PFSK-1 (cell line): ENCODE measurements around the gene MGA.

Source experiments
- FOXP2 ChIP-seq: optimal IDR thresholded peaks from 2 replicates; pipeline ENCODE3; 2011; ENCODE audit warnings: borderline replicate concordance, control low read depth, inconsistent platforms; ENCODE audit not compliant: insufficient read depth; ENCODE audit errors: extremely low read length, extremely low read depth
- POLR2AphosphoS5 ChIP-seq: IDR thresholded peaks from 2 replicates; pipeline ENCODE4 v1.6.1; 2012; ENCODE audit warnings: low read depth, mild to moderate bottlenecking, control low read depth, low read length, moderate library complexity
- REST ChIP-seq, 2 experiments: IDR thresholded peaks; 2 replicates each; pipeline versions ENCODE4 v1.6.1 to v1.8.0; 2011 to 2012; ENCODE audit warnings: low read depth in 2 of 2, low read length in 2 of 2, control low read depth in 1 of 2, inconsistent platforms in 1 of 2, mild to moderate bottlenecking in 1 of 2, moderate library complexity in 1 of 2; ENCODE audit not compliant: insufficient read depth in 1 of 2
- SIN3A ChIP-seq: IDR thresholded peaks from 2 replicates; pipeline ENCODE4 v1.6.1; 2012; ENCODE audit warnings: mild to moderate bottlenecking, low read length, moderate library complexity, borderline replicate concordance; ENCODE audit not compliant: insufficient read depth
- TAF1 ChIP-seq: IDR thresholded peaks from 2 replicates; pipeline ENCODE4 v1.6.1; 2012; ENCODE audit warnings: low read length, control low read depth, borderline replicate concordance; ENCODE audit not compliant: insufficient read depth

MGA gene

GRCh38 chr15:41671656-41672648, 11.7 kb downstream of the MGA start:
- TF ChIP-seq SIN3A (no peak), POLR2AphosphoS5 (no peak), REST (IDR thresholded peaks at IDR 0.05; ENCODE audit: insufficient read depth in 1 of 2, low read depth in 2 of 2, low read length in 2 of 2) (no peak), TAF1 (no peak), FOXP2 (no peak)

GRCh38 chr15:41675337-41675736, 15.1 kb downstream of the MGA start:
- no peak for TF ChIP-seq SIN3A
- no peak for TF ChIP-seq REST (IDR thresholded peaks at IDR 0.05; ENCODE audit: insufficient read depth in 1 of 2, low read depth in 2 of 2, low read length in 2 of 2)
- TF ChIP-seq FOXP2: no peak

GRCh38 chr15:41678742-41679141, 18.5 kb downstream of the MGA start:
- TF ChIP-seq REST (IDR thresholded peaks at IDR 0.05; ENCODE audit: insufficient read depth in 1 of 2, low read depth in 2 of 2, low read length in 2 of 2): no peak
- no peak for TF ChIP-seq FOXP2
- no peak for TF ChIP-seq TAF1
- TF ChIP-seq SIN3A: no peak
- TF ChIP-seq POLR2AphosphoS5: no peak

- TF ChIP-seq FOXP2 (no peak), POLR2AphosphoS5 (no peak), REST (IDR thresholded peaks at IDR 0.05; ENCODE audit: insufficient read depth in 1 of 2, low read depth in 2 of 2, low read length in 2 of 2) (no peak), TAF1 (no peak), SIN3A (no peak)
Measured at GRCh38 chr15:41683955-41684354, 23.8 kb downstream of the MGA start.
